ENCODE results near the gene PKNOX2. TPM values are rescaled to one million over a fixed set of nuclear protein-coding genes. Genes with fewer than 3 reads are reported as not detected.

Gene PKNOX2
- total RNA-seq, 1 experiment from 2014 or later, result 0.10 TPM

GRCh38 chr11:125335106-125335505 lies 170.6 kb downstream of the PKNOX2 start:
- no peak for DNase-seq (ENCODE audit: low spot score)

- DNase-seq (ENCODE audit: low spot score), result no peak
Observed at GRCh38 chr11:125337836-125338834, 173.6 kb downstream of the PKNOX2 start.

- no peak for DNase-seq (ENCODE audit: low spot score)
Observed at GRCh38 chr11:125338886-125339811, 174.6 kb downstream of the PKNOX2 start.

- DNase-seq (ENCODE audit: low spot score), result no peak
Observed at GRCh38 chr11:125341676-125342075, 177.1 kb downstream of the PKNOX2 start.

GRCh38 chr11:125342281-125342930 lies 177.9 kb downstream of the PKNOX2 start:
- DNase-seq (ENCODE audit: low spot score), result no peak

- DNase-seq (ENCODE audit: low spot score), result no peak
Observed at GRCh38 chr11:125343086-125343717, 178.7 kb downstream of the PKNOX2 start.

- DNase-seq (ENCODE audit: low spot score), result no peak
Observed at GRCh38 chr11:125343718-125344131, 179.2 kb downstream of the PKNOX2 start.

GRCh38 chr11:125344846-125345420 lies 180.4 kb downstream of the PKNOX2 start:
- no peak for DNase-seq (ENCODE audit: low spot score)

GRCh38 chr11:125345421-125346178 lies 181.0 kb downstream of the PKNOX2 start:
- peak; percentile 31 for DNase-seq (ENCODE audit: low spot score)

GRCh38 chr11:125346179-125346530 lies 181.6 kb downstream of the PKNOX2 start:
- DNase-seq (ENCODE audit: low spot score), result no peak

GRCh38 chr11:125346565-125347260 lies 182.2 kb downstream of the PKNOX2 start:
- DNase-seq (ENCODE audit: low spot score), result no peak

GRCh38 chr11:125347261-125347585 lies 182.7 kb downstream of the PKNOX2 start:
- no peak for DNase-seq (ENCODE audit: low spot score)

- DNase-seq (ENCODE audit: low spot score), result no peak
Observed at GRCh38 chr11:125348141-125348651, 183.6 kb downstream of the PKNOX2 start.

GRCh38 chr11:125348674-125349309 lies 184.2 kb downstream of the PKNOX2 start:
- DNase-seq (ENCODE audit: low spot score), result no peak

- DNase-seq (ENCODE audit: low spot score), result no peak
Observed at GRCh38 chr11:125350206-125351032, 185.9 kb downstream of the PKNOX2 start.

- DNase-seq (ENCODE audit: low spot score), result no peak
Observed at GRCh38 chr11:125351033-125351867, 186.7 kb downstream of the PKNOX2 start.

- no peak for DNase-seq (ENCODE audit: low spot score)
Observed at GRCh38 chr11:125351868-125352250, 187.3 kb downstream of the PKNOX2 start.
